ENCODE measurements around the gene ZRANB3. TPM values are rescaled to one million over a fixed set of nuclear protein-coding genes. Genes with fewer than 3 reads are reported as not detected.

The ZRANB3 gene
- total RNA-seq, 4 donors from 2014 or later = 1.6 to 7.4 (median 2.8) TPM

- Histone ChIP-seq H3K27me3 (no peaks in the 10 kb centered on the region), H3K27ac (no peak overlapping the region), H3K4me3 (no peak overlapping the region), H3K36me3 (peaks cover 0 to 44% (median 0%) of the 10 kb centered on the region in 3 donors), H3K4me1 (no peaks in the 10 kb centered on the region), H3K9me3 (no peaks in the 10 kb centered on the region)
- TF ChIP-seq CTCF (IDR thresholded peaks at IDR 0.05) = no peak
- TF ChIP-seq POLR2A (IDR thresholded peaks at IDR 0.05) = no peak
- DNase-seq = no peak
These were observed 356.8 kb downstream of the ZRANB3 start for GRCh38 chr2:135174049-135174809.

GRCh38 chr2:135169900-135170753 is 360.9 kb downstream of the ZRANB3 start:
- Histone ChIP-seq H3K9me3 (no peaks in the 10 kb centered on the region), H3K27ac (no peak overlapping the region), H3K27me3 (no peaks in the 10 kb centered on the region), H3K4me3 (no peak overlapping the region), H3K4me1 (no peaks in the 10 kb centered on the region), H3K36me3 (peaks cover 0 to 58% (median 0%) of the 10 kb centered on the region in 3 donors)
- DNase-seq = no peak
- TF ChIP-seq POLR2A (IDR thresholded peaks at IDR 0.05) = no peak
- no peak for TF ChIP-seq CTCF (IDR thresholded peaks at IDR 0.05)

- Histone ChIP-seq H3K9me3 (no peaks in the 10 kb centered on the region), H3K4me3 (no peak overlapping the region), H3K36me3 (peaks cover 0 to 73% (median 0%) of the 10 kb centered on the region in 3 donors), H3K4me1 (no peaks in the 10 kb centered on the region), H3K27ac (peak overlapping the region in 1 of 4 donors; percentile 8), H3K27me3 (no peaks in the 10 kb centered on the region)
- DNase-seq = peak in 2 of 3 donors; percentile 63 to 69
- TF ChIP-seq CTCF (IDR thresholded peaks at IDR 0.05) (peak in 4 of 6 experiments; percentile 12 to 60 (median 49)), POLR2A (IDR thresholded peaks at IDR 0.05) (no peak)
These were observed 362.7 kb downstream of the ZRANB3 start for GRCh38 chr2:135168204-135168856.

GRCh38 chr2:135167273-135167672 is 363.7 kb downstream of the ZRANB3 start:
- H3K36me3 ChIP-seq = peaks cover 0 to 84% (median 0%) of the 10 kb centered on the region in 3 donors
- H3K4me3 ChIP-seq = no peak overlapping the region
- no peaks in the 10 kb centered on the region for H3K9me3 ChIP-seq
- no peak overlapping the region for H3K27ac ChIP-seq
- H3K4me1 ChIP-seq = no peaks in the 10 kb centered on the region
- TF ChIP-seq CTCF (IDR thresholded peaks at IDR 0.05) (no peak), POLR2A (IDR thresholded peaks at IDR 0.05) (no peak)
- no peaks in the 10 kb centered on the region for H3K27me3 ChIP-seq
- no peak for DNase-seq

GRCh38 chr2:135164431-135164830 is 366.6 kb downstream of the ZRANB3 start:
- Histone ChIP-seq H3K27ac (no peak overlapping the region), H3K36me3 (peaks cover 0 to 73% (median 0%) of the 10 kb centered on the region in 3 donors), H3K9me3 (no peaks in the 10 kb centered on the region), H3K4me1 (no peaks in the 10 kb centered on the region), H3K27me3 (no peaks in the 10 kb centered on the region), H3K4me3 (no peak overlapping the region)
- DNase-seq = no peak
- TF ChIP-seq POLR2A (IDR thresholded peaks at IDR 0.05) = no peak
- no peak for TF ChIP-seq CTCF (IDR thresholded peaks at IDR 0.05)
